ENCODE data around the gene UGT2B17.
"Not testable (repeated sequence)": the region's sequence is repeated elsewhere in the genome, so short reads cannot be mapped to it uniquely, and the experiment has no call there.

UGT2B17 gene

GRCh38 chr4:68576272-68577125 lies at the start of gene UGT2B17:
Gene UGT2B17 (minus strand): TSS chr4:68576322. CDS start chr4:68568484, 7,838 bp downstream.
- no peak for DNase-seq

- DNase-seq: not testable (repeated sequence)
These were observed 46.6 kb upstream of the UGT2B17 start for GRCh38 chr4:68622731-68623130.

- DNase-seq: no peak
These were observed 41.0 kb upstream of the UGT2B17 start for GRCh38 chr4:68617003-68617698.

- DNase-seq: no peak
These were observed 39.7 kb upstream of the UGT2B17 start for GRCh38 chr4:68615699-68616422.

- no peak for DNase-seq
These were observed 37.6 kb upstream of the UGT2B17 start for GRCh38 chr4:68613752-68614151.

- DNase-seq: no peak
These were observed 30.1 kb upstream of the UGT2B17 start for GRCh38 chr4:68606240-68606639.

GRCh38 chr4:68599150-68599549 lies 23.0 kb upstream of the UGT2B17 start:
- no peak for DNase-seq

GRCh38 chr4:68597482-68597881 lies 21.4 kb upstream of the UGT2B17 start:
- no peak for DNase-seq

- DNase-seq: no peak
These were observed 18.6 kb upstream of the UGT2B17 start for GRCh38 chr4:68594678-68595077.

- no peak for DNase-seq
These were observed 17.0 kb upstream of the UGT2B17 start for GRCh38 chr4:68593112-68593511.

- no peak for DNase-seq
These were observed 16.6 kb upstream of the UGT2B17 start for GRCh38 chr4:68592673-68593072.

GRCh38 chr4:68591204-68591603 lies 15.1 kb upstream of the UGT2B17 start:
- DNase-seq: no peak

- no peak for DNase-seq
These were observed 13.7 kb upstream of the UGT2B17 start for GRCh38 chr4:68589790-68590189.

GRCh38 chr4:68582339-68582717 lies 6.2 kb upstream of the UGT2B17 start:
- no peak for DNase-seq

GRCh38 chr4:68581383-68582338 lies 5.5 kb upstream of the UGT2B17 start:
- DNase-seq: no peak

GRCh38 chr4:68577590-68577989 lies 1.5 kb upstream of the UGT2B17 start:
- DNase-seq: no peak

GRCh38 chr4:68575636-68576035 lies 486 bp downstream of the UGT2B17 start:
- not testable (repeated sequence) for DNase-seq

- no peak for DNase-seq
These were observed 1.0 kb downstream of the UGT2B17 start for GRCh38 chr4:68575081-68575480.

GRCh38 chr4:68572653-68573170 lies 3.4 kb downstream of the UGT2B17 start:
- DNase-seq: no peak

GRCh38 chr4:68570122-68570507 lies 6.0 kb downstream of the UGT2B17 start:
- no peak for DNase-seq

- DNase-seq: no peak
These were observed 6.5 kb downstream of the UGT2B17 start for GRCh38 chr4:68569466-68570121.

GRCh38 chr4:68569036-68569435 lies 7.1 kb downstream of the UGT2B17 start:
- not testable (repeated sequence) for DNase-seq
